Stimulated activated CD8-positive, alpha-beta memory T cell treated with anti-CD3 and anti-CD28 coated beads, Interleukin-7, amount 100 ng/mL, for 48 hours (primary cell): ENCODE measurements around the gene ZNF383.
"Not testable (repeated sequence)": the region's sequence is repeated elsewhere in the genome, so short reads cannot be mapped to it uniquely, and the experiment has no call there.

Experiments used
- DNase-seq, 2 donors: peaks; one replicate each; pipeline ENCODE4 v3.0.0-alpha.2; 2020; ENCODE audit warnings: low read depth in 1 of 2; ENCODE audit errors: extremely low read depth in 1 of 2

ZNF383 gene

DNA sequence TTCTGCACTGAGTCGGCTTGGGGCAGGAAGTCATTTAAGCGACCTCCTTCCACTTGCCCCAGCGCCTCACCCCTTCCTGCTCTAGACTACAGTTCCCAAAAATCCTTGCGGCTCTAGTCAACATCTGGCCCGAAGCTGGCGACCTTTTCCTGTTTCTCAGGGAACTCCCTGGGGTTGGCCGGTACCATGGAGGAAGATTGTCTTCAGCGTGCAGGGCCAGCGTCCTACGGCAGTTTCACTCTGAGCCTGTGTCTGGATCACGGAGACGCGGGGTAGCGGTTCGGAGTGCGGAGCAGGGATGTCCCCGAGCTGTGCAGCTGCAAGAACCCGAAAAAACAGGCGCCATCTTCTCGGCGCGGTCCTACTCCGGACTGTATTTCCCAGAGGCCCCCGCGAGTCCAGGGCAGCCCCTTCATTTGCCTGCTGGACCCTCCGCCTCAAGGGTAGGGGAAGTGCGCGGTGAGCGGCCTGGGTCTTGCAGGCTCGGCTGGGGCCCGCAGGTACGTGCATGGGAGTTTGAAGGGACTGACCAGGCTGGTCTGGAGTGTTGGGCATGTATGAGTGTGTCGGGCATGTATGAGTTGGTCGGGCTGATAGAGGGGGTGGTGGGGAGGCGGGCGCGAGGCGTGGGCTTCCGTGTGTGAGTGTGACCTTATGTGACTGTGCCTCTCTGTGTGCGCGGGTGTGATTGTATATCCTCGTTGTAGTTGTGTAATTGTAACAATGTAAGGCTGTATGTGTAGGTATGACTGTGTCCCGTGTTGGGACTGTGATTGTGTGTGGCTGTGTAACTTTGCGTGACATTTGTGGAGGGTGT is at the start of gene ZNF383:
Gene ZNF383, plus strand, starts transcription at position 440 of the 817 bp plus-strand sequence. CDS start 12,240 bp downstream, outside the sequence.
- DNase-seq, result peak; percentile 68 to 83

DNA sequence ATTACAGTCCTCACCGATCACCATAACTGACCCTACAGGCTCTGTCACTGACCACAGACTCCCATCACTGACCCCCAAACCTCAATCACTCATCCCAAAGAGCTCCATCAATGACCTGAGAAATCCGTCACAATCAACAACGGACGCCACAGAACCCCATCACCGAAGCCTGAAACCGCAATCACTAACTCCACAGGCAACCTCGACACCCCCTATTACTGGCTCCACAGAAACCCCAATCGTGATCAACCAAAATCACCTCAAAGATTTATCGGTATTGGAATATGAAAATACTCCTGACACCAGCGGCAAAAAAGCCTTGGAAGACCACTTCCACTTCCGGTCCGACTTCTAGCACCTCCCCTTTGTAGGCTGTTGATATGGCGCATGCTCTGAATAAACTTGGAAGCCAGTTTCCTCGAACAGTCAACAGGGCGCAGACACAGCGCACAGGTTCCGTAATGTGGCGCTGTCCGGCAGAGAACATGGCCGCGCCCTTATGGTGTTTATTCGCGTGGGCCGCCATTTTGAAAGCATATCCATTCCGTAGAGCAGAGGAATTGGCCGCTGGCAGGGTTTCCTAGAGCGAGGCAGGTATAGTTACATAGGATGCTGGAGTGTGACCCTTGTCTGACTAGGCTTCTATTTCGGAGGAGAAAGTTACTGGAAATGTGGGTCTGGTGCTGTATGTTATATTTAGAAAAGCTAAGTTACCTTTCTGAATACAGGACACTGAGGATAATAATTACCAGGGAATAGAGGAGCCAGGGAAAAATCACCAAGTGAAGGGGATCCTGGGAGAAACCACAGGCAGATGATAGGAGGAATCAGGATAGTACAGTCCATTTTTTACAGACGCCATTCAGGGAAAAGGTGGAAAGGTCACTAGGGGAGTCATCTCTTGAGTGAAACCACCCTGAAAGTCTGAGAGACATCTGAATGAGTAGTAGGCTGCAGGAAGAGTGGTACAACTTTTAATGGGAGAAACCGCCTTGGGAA is 45.3 kb upstream of the ZNF383 start, which contains the start of gene ZNF585A:
Gene ZNF585A, minus strand, starts transcription at position 328 of the 999 bp plus-strand sequence. CDS start 2,785 bp downstream, outside the sequence.
- DNase-seq, result peak; percentile 75 to 84

DNA sequence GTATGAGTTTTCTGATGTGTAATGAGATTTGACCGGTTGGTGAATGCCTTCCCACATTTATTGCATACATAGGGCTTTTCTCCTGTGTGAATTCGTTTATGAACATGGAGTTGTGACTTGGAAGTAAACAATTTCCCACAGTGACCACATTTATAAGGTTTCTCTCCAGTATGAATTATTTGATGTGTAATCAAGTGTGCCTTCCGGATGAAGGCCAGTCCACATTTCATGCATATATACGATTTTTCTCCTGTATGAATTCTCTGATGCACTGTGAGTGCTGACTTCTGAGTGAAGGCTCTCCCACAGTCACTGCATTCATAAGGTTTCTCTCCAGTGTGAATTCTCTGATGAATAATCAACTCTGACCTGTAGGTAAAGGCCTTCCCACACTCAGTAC is 31.9 kb upstream of the ZNF383 start:
- not testable (repeated sequence) for DNase-seq

DNA sequence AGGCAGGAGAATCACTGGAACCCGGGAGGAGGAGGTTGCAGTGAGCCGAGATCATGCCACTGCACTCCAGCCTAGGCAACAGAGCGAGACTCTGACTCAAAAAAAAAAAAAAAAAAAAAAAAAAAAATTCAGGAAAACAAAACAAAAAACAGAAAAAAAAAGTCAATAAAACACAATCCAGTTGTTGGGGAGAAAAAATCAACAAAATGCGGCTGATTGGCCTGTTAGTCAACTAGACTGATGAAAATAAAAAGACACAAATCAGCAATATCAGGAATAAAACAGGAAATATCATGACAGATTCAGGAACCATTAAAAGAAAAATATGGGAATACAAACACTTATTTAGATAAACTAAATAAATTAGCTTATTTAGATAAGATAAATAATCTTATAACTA is 22.8 kb upstream of the ZNF383 start:
- not testable (repeated sequence) for DNase-seq

DNA sequence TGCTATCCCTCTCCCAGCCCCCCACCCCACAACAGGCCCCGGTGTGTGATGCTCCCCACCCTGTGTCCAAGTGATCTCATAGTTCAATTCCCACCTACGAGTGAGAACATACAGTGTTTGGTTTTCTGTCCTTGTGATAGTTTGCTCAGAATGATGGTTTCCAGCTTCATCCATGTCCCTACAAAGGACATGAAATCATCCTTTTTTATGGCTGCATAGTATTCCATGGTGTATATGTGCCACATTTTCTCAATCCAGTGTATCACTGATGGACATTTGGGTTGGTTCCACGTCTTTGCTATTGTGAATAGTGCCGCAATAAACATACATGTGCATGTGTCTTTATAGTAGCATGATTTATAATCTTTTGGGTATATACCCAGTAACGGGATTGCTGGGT is 20.9 kb upstream of the ZNF383 start:
- not testable (repeated sequence) for DNase-seq

DNA sequence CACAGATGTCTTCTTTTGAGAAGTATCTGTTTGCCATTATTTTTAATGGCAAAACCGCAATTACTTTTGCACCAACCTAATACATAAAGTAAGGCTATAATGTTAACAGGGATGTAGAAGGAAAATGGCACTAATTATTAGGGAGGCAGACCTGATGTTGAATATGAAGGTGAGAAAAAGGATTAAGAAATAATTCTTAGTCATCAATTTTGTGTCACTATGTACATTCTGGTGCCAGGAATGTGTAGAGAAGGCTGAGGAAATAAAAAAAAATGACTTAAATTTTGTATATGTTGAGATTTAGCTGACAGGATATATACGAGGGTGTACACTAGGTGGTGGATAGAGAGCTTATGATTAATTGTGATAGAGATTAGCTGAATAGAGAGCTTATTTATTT is 20.2 kb upstream of the ZNF383 start:
- no peak for DNase-seq

DNA sequence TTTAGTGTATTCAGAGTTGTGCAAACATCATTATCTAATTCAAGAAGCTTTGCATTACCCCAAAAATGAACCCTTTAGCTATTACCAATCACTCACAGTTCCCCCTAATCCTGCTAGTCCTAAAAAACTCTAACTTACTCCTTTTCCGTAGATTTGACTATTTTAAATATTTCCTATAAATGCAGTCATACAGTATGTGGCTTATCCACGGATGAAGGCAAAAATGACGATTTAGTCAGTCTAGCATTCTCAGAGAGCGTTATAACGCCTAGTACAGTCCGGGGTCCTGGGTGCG is 587 bp upstream of the ZNF383 start:
- DNase-seq, result no peak

DNA sequence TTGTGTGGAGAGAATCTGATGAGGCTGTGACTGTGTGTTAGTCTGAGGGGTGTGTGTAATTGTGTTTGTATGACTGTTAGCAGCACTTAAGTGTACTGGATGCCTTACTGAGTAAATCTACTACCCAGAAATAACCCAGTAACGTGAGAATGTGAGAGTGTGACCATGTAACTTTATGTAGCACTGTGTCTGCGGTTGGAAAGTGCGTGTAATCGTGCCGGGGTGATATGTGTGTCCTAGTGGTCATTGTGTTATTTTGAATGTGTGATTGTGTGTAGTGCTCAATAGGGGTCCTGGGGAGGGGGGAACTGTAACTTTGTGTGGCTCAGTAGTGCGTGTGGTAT is 550 bp downstream of the ZNF383 start:
- no peak for DNase-seq

DNA sequence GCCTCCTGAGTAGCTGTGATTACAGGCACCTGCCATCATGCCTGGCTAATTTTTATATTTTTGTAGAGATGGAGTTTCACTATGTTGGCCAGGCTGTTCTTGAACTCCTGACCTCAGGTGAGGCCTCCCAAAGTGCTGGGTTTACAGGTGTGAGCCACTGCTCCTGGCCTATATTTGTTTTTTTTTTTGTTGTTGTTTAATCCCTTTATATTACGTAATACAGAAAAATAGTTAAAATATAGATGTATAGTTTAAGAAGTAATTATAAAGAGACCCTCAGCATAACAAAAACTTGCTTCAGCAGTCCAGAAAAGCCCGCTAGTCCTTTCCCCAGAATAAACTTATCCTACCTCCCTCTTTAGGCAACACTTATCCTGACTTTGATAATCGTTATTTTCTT is 2.4 kb downstream of the ZNF383 start:
- DNase-seq, result no peak

DNA sequence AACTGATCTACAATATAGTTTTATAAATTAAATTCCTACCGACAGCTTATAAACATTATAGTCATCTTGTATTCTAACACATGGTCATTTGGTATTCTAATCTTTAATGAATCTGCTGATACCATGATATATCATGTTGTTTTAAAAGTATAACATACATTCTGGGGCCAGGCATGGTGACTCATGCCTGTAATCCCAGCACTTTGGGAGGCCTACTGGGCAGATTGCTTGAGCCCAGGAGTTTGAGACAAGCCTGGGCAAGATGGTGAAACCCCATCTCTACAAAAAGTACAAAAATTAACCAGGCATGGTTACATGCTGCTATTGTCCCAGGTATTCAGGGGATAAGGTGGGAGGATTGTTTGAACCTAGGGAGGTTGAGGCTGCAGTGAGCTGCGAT is 3.1 kb downstream of the ZNF383 start:
- no peak for DNase-seq

DNA sequence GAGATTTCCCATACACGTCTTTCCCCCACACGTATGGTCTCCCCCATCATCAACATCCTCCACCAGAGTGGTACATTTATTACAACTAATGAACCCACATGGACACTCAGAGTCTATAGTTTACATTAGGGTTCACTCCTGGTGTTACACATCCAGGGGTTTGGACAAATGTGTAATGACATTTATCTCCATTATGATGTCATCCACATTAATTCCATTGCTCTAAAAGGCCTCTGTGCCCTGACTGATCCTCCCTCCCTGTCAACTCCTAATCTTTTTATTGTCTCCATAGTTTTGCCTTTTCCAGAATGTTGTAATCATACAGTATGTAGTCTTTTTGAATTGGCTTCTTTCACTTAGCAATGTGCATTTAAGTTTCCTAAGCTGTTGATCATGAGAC is 8.2 kb downstream of the ZNF383 start:
- no peak for DNase-seq

DNA sequence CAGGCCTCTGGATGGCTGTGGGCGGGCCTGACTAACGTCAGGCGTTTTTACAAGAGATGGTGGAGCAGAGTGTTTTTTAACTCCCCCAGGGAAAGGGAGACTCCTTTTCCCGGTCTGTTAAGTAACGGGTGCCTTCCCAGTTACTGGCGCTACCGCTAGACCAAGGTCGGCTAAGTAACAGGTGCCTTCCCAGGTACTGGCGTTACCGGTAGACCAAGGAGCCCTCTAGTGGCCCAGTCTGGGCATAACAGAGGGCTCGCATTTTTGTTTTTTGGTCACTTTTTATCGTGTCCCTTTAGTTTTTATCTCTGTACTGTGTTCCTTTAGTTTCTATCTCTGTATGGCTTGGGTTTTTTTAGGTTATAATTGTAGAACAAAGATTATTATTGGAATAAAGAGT is 10.0 kb downstream of the ZNF383 start:
- DNase-seq, result no peak

DNA sequence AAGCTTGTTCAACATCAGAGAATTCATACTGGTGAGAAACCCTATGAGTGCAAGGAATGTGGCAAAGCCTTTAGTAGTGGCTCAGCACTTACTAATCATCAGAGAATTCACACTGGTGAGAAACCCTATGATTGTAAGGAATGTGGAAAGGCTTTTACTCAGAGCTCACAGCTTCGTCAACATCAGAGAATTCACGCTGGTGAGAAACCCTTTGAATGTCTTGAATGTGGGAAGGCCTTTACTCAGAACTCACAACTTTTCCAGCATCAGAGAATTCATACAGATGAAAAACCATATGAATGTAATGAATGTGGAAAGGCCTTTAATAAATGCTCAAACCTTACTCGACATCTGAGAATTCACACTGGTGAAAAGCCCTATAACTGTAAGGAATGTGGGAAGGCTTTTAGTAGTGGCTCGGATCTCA is 25.2 kb downstream of the ZNF383 start:
- DNase-seq, result no peak

DNA sequence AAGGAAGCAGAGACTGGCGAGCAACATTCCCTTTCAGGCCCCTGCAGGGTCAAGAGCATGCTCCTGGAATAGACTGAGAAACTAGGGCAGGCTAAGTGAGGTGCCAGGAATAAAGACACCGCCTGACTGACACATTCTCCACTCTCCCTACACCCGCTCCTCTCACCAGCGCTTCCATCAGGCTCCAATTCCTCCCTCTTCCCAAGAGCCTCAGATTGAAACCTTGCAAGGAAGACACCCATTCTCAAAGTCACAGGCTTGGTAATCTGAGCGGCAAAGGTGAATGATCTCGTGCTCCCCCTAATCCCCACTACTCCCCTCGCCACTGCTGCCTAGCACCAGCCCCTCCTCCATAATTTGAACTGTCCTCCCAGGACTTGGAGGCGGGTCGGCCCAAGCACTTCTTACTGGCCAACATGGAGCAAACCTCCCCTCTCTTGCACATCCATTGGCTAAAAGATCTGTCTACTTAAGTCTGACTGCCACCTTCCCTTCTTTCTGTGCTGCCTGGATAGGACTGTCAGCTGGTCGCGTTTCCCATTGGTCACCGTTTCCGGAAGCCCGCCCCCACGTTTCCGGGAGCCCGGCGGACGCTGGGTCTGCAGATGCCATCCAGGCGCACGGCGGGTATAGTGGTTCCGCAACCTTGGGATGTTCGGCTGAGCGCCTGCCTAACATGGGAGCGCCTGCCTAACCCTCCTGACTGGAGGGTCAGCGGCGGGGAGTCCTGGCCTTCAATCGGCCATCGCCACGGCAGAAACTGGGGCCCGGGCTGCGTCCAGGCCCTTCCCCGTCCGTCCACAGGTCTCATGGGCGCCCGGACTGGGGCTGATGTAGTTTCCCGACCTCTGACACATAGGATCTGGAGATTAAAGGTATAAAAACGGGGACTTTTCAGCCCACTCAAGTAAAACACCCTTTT is 33.6 kb downstream of the ZNF383 start:
- peak; percentile 5 for DNase-seq

DNA sequence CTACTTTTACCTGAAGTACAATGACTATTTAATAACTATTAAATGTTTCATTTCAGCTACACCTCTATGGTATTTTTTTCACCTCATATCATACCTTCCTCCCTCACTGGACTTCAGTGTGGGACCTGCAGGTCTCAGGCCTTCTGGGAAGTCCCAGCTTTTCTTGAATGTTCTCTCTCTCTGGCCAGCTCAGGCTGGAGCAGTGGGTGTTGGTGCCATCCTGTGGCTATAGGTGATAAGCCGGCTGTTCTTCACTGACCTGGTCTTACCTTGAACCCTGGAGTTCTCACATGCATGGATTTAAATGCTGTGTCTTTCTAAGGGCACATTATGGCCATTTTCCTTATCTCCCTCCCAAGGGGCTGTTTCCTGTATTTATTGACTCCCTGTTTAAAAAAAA is 45.0 kb downstream of the ZNF383 start:
- DNase-seq, result not testable (repeated sequence)

DNA sequence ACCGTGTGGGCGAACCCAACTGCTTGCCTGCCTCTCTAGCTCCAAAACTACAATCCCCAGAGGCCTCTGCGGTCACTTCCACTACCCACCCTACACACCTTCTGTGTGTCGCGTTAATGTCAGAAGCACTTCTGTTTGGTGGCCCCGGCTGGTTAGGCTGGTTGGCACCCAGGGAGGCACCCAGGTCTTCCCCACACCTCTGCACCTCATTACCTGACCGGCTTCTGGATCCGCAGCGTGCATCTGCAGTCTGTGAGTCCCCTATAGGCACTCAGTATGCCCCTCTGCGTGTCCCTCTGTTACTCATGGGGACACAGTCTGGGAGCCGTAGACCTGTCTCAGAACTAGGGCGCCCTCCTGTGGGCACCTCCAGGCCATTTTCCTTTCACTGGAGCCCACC is 49.0 kb downstream of the ZNF383 start:
- not testable (repeated sequence) for DNase-seq

DNA sequence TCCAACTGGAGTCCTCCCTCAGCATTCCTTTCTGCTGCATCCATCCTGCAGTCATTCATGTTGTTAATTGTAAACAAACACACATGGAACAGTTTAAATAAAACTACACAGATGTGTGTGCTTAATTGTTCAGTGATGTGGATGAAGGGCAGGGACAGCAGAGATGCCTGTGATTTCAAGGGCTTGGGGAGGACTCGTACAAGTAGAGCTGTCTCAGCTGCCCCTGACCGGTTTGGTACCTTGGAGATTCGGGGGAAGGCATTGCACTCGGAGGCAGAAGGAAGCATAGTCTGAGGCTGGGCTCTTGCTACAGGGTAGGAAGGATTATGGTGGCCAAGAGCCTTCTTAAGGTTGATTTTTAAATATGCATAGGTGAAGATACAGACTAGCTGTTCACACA is 49.7 kb downstream of the ZNF383 start:
- DNase-seq, result not testable (repeated sequence)

DNA sequence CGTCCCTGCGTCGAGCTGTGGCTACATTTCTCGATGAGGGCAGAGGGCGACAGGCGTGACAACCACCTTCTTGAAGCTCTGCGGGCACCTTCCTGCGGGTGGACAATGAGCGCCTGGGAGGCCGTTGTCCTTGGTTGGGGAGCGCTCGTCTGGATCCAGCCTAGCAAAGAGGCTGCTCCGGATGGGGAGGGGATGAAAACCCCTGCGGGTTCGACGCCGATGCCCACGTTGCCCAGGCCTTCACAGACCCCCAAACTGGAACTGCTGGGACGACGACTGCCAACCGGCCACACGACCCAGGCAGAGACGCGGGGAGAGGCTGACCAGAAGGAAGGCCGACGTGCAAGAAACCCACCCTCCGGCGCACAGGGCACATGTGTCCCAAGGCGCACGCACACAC is 62.6 kb downstream of the ZNF383 start:
- DNase-seq, result not testable (repeated sequence)

DNA sequence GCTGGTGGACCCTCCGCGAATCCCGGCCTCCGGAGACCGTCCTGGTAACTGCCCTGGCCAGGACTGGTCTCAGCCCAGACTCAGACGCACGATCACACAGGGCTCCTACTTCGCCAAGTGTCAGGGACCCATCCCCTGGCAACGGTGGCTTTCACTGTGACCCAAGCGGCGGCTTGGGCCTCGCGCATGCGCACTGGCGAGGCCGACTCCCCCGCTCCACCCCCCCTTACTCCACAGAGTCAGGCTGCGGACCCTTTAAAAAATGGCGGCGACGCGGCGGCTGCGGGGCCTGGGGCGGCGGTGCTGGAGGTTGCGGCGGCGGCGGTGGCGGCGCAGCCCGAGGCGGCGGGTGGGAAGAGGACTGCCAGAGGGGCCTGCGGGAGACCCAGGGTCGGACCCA is 66.0 kb downstream of the ZNF383 start:
- not testable (repeated sequence) for DNase-seq

DNA sequence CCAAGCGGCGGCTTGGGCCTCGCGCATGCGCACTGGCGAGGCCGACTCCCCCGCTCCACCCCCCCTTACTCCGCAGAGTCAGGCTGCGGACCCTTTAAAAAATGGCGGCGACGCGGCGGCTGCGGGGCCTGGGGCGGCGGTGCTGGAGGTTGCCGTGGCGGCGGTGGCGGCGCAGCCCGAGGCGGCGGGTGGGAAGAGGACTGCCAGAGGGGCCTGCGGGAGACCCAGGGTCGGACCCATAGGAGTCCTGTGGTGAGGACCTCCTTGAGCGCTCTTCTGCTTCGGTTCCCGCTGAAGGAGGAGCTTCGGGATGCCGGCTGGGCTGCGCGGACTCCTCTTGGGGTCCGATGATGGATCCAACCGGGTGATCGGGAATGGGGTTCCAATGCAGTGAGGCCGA is 71.2 kb downstream of the ZNF383 start:
- DNase-seq, result not testable (repeated sequence)
